Superior temporal gyrus (tissue), 1 donor: ENCODE measurements around the gene KLHDC1.
"Not testable (repeated sequence)": the region's sequence is repeated elsewhere in the genome, so short reads cannot be mapped to it uniquely, and the experiment has no call there.

Experiments used
- DNase-seq: peaks from one replicate; pipeline ENCODE4 v3.0.0-alpha.2; 2016; ENCODE audit errors: extremely low spot score

Gene KLHDC1

DNA sequence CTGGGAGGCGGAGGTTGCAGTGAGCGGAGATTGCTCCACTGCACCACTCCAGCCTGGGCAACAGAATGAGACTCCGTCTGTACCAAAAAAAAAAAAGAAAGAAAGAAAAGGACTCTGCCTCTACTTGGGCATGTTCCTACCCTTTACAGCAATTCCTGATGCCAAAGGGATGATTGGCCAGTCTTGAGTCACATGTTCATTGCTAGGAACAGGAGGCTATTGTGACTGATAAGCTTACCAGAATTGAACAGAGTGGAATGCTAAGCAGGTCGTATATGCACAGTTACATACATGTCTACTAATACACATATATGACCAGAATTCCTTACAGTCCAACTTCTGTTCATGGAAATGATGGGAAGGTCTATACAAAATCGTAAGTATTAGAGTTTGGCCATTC, 34.3 kb downstream of the KLHDC1 start:
- DNase-seq: no peak

DNA sequence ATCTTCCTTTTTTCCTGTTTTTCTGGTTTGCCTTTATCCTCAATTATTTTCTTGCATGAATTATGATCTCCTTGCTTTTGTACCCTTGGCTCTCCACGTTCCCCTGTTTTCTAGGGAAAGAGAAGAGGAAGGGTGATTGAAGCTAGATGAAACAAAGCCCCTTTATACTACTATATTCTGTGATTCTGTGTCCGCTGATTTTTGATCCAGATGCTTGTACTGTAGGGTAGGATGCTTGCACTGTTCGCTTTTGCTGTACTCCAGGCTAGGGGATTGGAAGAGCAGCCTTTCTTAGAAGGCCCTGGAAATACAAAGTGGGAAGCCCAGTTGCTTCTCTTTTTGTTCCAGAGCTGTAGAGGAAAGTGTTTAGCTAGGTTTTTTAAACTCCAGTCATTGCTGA, 40.0 kb downstream of the KLHDC1 start:
- DNase-seq: peak; percentile 67

DNA sequence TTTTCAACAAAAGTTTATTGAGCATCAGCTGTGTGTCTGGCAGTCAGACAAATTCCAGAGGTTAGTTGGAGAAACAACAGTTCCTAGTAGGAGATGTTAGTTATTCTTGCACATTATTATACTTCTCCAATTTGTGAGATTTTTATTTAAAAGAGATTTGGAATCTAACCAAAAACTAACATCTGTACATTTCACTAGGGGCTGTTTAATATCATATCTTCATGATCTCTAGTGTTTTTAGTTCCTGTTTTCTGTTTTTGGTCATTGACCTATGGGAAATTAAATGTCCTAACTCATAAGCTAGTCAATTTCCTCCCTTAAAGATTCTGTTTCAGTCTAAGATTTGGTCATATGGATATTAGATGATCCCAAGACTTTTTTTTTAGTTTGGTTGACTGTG, 40.9 kb downstream of the KLHDC1 start:
- no peak for DNase-seq

DNA sequence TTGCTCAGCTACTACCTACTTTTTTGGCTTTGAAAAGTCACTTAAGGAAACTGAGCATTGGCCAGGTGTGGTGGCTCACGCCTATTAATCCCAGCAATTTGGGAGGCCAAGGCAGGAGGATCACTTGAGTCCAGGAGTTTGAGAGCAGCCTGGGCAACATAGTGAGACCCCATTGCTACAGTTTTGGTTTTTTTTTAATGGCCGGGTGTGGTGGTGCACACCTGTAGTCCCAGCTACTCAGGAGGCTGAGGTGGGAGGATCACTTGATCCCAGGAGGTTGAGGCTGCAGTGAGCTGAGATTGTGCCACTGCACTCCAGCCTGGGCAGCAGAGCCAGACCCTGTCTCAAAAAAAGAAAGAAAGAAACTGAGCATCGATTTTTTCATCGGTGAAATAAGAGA, 42.7 kb downstream of the KLHDC1 start:
- not testable (repeated sequence) for DNase-seq

DNA sequence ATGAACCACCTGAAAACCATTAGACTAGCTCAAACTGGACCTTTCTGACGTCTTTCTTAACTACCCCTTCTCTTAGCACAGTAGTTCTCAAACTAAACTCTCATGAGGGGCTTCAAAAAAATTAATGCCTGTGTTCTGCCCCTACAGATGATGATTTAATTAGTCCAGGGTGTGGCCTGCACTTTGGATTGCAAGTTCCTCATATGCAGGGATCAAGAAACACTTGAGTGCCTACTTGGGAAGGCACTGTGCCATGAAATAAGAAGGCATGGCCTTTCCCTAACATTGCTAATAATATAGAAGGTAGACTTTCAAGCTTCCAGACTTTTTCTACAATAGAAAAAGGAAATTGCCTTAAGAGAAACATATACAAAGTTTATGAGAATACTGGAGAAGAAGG, 52.3 kb downstream of the KLHDC1 start:
- DNase-seq: no peak

DNA sequence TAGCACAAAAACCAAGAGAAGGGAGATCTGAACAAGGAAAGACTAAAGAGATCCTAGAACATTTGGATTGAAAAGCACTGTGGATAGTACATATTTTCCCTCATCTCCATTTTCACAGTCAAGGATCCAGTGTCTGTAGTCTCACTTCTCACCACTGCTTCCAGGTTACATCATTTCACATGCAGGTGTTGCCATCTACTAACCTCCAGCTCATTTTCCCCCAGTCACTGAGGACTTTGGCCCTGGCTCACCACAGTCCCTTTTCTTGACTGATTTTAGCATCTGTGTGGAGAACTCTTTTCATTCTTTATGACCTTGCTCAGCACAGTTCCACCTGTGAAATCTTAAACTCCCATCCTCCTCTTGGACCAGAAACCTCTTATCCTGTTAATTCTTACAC, 53.6 kb downstream of the KLHDC1 start:
- not testable (repeated sequence) for DNase-seq

DNA sequence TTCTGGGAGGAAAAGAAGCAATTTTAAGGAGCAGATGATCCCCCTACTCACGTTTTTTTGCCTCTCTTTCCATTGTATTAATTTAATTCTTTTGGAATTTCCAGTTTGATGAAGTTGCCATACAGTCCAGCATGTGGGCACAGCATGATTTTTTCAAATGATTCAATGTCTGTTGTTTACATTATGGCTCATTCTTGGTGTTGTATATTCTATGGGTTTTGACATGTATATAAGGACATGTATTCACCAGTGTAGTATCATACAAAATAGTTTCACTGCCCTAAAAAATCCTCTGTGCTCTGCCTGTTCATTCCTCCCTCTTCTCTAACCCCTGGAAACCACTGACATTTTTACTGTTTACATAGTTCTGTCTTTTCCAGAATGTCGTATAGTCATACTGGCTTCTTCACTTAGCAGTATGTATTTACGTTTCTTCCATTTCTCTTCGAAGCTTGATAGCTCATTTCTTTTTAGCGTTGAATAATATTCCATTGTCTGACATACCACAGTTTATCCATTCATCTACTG, 61.7 kb downstream of the KLHDC1 start:
- no peak for DNase-seq

DNA sequence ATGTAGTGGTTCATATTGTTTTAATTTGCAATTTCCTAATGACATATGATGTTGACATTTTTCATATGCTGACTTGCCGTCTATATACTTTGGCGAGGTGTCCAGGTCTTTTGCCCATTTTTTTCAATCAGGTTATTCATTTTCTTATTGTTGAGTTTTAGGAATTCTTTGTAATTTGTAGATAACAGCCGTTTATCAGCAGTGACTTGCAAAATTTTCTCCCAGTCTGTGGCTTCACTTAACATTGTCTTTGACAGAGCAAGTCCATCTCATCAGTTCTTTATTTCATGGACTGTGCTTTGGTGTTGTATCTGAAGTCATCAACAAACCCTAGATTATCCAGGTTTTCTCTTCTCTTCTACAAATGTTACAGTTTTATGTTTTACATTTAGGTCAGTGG, 62.5 kb downstream of the KLHDC1 start:
- no peak for DNase-seq

DNA sequence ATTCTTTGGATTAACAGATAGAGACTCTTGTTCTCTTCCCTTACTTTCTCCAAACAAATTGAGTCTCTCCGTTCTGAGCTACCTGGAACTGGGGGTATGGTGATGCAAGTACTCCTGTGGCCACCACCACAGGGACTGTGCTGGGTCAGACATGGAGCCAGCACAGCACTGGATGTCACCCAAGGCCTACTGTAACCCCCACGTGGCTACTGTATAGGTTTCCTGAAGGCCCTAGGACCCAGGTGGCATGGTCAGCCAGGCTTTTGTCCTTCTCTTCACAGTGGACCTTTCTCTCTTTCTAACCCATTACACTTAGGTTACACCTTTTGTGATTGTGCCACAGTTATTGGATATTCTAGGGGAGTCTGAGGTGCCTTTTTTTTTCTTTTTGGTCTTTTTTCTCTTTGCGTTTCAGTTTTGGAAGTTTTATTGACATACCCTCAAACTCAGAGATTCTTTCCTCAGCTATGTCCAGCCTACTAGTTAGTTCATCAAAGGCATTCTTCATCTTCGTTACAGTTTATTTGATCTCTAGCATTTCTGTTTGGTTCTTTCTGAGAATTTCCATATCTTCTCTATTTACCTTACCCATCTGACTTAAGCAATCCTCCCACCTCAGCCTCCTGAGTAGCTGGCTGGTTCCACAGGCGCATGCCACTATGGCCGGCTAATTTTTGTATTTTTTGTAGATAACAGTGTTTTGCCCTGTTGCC, 69.1 kb downstream of the KLHDC1 start:
- DNase-seq: no peak

DNA sequence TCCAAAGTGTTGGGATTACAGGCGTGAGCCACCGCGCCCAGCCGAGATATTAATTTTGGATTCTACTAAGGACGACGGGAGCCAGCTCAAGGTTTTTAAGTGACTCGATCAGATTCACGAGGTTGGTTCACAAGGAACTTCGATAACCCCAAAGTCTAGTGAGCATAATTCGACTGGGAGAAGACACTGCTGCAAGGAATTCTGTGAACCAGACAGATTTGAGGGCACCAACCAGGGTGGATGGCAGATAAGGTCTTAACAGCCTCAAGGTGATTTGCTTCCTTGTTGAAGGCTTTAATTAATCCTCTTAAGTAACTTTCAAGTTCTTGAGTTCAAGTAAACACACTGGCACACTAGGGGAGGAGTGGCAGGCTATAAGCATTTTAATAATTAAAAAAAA, 73.9 kb downstream of the KLHDC1 start:
- DNase-seq: peak; percentile 43

DNA sequence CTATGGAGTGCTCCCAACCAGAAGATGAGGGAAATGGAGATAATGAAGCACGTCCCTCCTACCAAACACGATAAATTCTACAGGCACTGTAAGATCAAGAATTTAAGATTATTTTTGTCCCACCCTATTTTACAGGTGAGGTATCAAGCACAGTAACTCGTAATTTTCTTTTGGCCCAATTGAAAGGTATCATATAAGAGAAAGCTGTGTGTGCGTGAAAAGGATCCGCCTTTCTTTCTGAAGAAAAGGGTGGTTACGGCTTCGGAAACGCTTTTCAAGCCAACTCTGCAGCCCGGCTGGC, 74.3 kb downstream of the KLHDC1 start:
- no peak for DNase-seq

DNA sequence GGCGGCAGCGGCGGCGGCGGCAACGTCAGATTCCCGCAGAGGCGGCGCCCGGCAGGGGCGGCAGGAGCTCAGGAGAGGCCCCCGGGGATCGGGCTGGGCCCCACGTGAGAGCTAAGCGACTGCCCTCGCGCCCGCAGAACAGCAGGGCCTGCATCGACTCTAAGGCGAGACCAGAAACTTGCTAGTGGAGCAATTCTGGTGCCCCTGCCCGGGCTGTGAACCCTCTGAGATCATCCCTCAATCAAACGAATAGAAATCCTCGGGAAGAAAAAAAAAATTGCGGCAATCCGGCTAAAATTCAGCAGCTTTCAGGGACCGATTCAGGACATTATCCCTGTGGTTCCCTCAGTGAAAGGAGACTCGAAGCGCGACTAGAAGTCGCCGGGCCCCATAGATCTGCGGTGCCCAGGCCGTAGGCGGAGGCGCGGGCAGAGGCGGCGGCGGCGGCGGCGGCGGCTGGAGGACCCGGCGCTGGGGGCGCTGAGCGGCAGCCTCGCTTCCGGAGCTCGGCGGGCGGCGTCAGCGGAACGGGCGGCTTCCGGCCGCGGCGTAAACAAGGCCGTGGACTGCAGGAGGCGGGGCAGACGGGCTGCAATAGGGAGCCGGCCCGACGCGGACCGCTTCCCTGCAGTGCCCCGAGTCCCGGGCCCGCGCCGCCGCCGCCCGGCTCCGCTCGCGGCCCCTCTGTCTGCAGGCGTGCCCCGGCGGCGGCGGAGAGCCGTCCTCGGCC, 74.8 kb downstream of the KLHDC1 start, which contains the start of gene KLHDC2:
Gene KLHDC2 (plus strand): TSS at position 583 of the 730 bp plus-strand sequence. CDS start 316 bp downstream, outside the sequence.
- DNase-seq: peak; percentile 88

DNA sequence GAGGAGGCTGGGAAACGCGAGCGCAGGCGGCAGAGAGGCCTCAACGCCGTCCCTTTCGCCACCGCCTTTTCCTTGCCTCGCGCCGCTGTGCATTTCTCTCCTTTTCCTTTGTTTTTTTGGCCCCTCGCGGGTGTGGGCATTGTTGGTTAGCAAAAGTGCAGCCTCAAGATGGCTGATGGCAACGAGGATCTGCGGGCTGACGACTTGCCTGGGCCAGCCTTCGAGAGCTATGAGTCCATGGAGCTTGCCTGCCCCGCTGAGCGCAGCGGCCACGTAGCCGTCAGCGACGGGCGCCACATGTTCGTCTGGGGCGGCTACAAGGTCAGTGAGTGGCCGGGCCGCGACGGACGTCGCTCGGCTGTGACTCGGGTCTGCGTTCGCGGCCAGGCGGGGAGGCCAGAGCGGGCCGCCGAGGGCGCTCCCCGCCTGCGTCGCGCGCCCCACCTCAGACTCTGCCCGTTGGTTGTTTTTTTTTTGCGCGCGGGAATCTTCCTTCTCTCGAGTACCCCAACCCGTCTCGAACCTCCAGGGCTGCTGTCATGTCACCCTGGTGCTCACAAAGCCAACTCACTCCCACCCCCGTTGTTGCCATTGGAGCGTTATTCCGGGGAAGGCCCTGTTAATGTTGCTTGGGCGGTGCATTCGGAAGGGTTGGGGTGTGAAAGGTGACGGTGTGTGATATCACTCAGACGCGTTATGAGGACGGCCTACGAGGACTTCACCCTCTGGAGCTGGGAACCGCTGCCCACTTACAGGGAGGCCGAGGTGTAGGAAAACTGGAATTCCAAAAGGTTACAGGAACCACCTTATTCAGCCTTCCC, 75.6 kb downstream of the KLHDC1 start:
- DNase-seq: peak; percentile 49

DNA sequence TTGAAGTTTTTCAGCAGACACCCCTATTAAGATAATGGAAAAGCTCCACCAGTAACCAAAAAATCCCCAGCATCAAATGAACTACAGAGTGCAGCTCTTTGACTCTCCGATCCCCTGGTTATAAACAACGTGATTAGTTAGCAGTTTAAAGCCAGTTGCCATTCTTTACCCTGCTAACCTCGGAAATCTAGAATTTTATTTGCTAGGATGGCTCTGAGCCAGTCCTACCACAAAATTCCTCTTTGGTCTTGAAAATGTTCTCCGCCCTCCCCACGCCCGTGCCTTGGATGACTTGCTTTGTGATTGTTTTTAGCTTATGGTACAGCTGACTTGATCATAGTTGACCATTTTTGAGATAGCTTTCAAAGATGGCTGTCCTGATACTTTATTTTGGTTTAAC, 76.3 kb downstream of the KLHDC1 start:
- no peak for DNase-seq

DNA sequence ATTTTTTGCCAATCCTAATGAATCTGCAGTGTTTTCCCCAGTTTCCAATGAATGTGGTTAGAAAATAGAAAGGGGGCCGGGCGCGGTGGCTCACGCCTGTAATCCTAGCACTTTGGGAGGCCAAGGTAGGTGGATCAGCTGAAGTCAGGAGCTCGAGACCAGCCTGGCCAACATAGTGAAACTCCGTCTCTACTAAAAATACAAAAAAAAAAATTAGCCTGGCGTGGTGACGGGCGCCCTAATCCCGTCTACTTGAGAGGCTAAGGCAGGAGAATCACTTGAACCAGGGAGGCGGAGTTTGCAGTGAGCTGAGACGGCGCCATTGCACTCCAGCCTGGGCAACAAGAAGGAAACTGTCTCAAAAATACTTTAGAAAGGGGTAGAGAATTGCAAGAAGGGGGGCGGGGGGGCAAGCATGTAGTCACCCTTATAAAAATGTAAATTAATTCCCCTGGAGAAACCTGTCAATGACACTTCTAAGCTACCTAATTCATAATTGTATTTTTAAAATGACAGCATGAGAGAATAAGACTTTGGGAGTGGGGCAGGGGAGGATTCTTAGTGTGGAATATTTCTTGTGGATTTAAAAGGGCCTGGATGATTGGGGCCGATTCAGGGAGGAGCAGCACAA, 76.8 kb downstream of the KLHDC1 start:
- no peak for DNase-seq

DNA sequence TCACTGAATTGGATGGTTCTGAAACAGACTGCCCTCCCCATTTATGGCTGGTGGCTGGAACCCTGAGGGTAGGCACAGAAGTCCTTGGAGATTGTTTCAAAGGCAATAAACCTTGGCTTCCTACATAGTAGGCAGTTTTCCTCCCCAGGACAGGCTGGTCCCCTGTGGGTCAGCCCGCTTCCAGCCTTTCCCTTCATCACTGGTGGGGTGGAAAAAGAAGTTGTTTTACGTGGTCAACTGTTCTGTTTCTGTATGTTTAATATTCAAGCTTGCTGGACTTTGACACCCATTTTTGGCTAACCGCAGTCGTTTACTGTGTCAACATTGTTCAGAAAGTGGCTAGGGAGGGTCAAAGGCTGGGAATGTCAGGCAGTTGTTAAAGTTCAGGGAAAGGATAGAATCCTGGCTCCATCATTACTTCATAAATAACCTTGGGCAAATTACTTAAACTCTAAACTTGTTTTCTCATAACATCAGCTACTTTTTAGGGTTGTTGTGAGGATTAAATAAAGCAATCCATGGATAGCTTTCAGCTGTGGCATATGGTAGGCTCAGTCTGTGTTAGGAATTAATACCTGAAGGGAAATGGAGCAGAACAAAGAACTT, 77.4 kb downstream of the KLHDC1 start:
- no peak for DNase-seq

DNA sequence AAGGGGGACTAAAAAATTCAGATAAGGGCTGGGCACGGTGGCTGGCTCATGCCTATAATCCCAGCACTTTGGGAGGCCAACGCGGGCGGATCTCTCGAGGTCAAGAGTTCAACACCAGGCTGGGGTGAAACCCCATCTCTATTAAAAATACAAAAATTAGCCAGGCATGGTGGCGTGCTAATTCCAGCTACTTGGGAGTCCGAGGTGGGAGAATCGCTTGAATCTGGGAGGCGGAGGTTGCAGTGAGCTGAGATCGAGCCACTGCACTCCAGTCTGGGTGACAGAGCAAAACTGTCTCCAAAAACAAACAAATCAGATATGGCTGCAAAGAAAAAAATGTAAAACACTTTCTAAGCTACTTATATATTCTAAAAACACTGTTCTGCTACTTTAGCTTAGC, 78.8 kb downstream of the KLHDC1 start:
- not testable (repeated sequence) for DNase-seq

DNA sequence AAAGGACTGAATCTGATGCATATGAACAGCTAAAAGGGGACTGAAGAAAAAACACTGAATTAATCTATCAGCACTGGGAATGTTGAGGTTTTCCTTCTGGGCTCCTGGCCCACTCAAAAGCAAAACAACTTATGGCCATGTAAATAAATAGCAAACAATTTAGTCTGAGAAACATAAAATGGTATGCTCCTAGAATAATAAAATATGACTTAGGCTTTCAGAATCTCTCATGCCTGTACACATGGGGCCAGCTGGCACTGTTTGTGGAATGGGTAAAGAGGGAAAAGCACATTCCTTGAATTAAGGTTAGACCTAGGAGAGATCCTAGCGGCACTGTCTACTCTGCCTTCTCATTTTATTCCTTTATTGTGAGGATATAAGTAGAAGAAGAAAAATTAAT, 81.2 kb downstream of the KLHDC1 start:
- DNase-seq: no peak

DNA sequence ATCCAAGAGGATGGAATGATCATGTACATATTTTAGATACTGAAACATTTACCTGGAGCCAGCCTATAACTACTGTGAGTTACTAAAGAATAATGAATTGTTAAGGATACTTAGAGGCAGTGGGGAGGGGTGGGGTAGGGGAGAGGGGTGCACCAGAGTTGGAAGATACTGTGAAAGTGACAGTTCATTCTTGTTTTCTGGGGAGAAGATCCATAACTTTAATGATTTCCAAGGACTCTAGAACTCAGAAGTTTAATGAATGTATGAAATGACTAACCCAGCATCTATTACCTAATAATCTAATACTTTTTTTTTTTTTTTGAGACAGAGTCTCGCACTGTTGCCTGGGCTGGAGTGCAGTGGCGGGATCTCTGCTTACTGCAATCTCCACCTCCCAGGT, 85.5 kb downstream of the KLHDC1 start:
- no peak for DNase-seq

DNA sequence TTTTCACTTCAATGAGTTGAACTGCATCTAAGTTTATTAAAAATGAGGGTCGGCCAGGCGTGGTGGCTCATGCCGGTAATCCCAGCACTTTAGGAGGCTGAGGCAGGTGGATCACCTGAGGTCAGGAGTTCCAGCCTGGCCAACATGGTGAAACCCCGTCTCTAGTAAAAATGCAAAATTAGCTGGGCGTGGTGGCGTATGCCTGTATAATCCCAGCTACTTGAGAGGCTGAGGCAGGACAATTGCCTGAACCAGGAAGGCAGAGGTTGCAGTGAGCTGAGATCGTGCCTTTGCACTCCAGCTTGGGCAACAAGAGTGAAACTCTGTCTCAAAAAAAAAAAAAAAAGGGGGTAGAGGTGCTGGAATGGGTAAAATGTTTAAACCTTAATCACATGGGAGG, 88.1 kb downstream of the KLHDC1 start:
- not testable (repeated sequence) for DNase-seq

DNA sequence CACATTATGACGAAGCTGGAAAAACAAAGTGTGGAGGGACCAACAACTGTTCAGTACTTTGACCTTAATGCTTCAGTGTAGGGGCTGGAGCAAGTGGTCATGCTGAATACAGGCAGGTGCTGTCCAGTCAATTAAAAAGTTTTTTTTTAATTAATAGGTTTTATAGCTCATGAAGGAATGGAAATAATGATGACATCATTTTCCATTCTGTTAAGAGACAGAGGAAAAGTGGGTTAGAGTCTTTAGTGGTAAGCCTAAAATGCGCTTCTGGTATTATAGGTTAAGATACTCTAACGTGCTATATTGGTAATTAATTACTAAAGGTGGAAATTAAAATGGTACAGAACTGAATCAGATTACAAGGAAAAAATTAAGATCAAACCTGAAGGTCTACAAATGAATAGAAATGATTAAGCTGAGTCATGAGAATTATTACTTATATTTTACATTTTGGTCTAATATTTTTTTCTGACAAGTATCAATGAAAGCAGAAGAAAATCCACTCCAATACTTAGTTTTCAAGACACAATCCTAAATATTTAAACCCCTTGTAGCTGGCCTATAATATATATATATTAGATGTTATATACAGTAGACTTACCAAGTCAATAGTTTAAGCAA, 90.6 kb downstream of the KLHDC1 start:
- DNase-seq: no peak
